GM18505 (cell line): ENCODE measurements around the gene FRMD4B.

ENCODE experiments used
- ATAC-seq: cut with Tn5 transposase; IDR thresholded peaks from one replicate; pipeline ENCODE4 v1.9.1; 2021; ENCODE audit not compliant: unreplicated experiment
- POLR2A ChIP-seq: IDR thresholded peaks from 4 replicates; pipeline ENCODE4 v1.6.1; 2011; ENCODE audit warnings: borderline replicate concordance; ENCODE audit not compliant: insufficient read depth, insufficient read length; ENCODE audit errors: extremely low read depth

The FRMD4B gene

DNA sequence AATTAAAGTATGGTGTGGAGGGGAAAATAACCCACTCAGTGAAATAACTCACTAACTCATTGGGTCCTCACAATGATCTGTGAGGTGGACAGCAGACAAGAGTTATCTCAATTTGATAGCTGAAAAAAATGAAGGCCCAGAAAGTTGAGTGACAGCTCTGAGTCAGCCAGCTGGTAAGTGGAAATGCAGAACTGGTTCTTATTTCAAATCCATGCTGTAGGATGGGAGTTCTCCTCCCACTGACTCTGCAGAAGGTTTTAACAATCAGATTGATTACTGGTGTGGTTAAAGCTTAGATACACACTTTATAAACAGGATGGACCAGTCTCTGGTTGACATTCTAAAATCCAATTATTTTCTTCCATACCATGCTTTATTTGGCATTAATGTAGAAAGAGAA is 176.5 kb downstream of the FRMD4B start:
- no peak for ATAC-seq
- no peak for TF ChIP-seq POLR2A

DNA sequence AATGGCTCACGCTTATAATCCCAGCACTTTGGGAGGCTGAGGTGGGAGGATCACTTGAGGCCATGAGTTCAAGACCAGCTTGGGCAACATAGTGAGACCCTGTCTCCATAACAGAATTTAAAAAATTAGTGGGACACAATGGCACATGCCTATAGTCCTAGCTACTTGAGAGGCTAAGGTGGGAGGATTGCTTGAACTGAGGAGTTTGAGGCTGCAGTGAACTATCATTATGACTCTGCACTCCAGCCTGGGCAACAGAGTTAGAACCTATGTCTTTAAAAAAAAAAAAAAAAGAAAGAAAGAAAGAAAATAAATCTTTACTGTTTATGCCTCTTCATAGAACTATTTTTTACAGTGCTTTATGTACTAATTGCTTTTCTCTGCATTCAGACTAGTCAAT is 178.9 kb downstream of the FRMD4B start:
- no peak for ATAC-seq
- no peak for TF ChIP-seq POLR2A

DNA sequence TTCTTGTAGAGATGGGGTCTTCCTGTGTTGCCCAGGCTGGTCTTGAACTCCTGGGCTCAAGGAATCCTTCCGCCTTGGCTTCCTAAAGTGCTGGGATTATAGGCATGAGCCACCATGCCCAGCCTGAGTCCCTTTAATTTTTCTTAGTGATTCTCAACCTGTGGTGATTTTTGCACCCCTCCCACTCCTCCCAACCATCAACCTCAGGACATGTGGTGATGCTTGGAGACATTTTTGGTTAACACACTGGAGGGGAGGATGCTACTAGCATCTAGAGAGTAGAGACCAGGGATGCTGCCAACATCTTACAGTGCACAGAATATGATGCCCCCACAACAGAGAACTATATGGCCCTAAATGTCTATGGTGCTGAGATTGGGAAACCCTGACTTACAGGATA is 180.5 kb downstream of the FRMD4B start:
- TF ChIP-seq POLR2A: no peak
- ATAC-seq: no peak

GRCh38 chr3:69204315-69204957 is 181.5 kb downstream of the FRMD4B start:
- ATAC-seq: peak; percentile 88
- no peak for TF ChIP-seq POLR2A

- TF ChIP-seq POLR2A: no peak
- ATAC-seq: peak; percentile 8
Observed at GRCh38 chr3:69203631-69204314, 182.1 kb downstream of the FRMD4B start.

DNA sequence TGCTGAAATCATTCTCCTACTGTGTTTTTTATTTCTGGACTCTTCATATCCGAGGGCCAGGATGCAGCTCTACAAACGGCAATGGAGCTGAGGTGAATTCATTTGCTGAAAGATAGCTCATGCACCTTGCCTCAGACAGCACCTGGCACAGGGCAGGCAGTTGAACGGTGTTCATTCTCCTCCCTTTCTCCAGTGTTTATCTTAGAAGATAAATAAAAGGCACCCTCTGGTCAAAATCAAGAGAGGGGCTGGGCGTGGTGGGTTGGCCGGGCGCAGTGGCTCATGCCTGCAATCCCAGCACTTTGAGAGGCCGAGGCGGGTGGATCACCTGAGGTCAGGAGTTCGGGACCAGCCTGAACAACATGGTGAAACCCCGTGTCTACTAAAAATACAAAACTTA is 184.2 kb downstream of the FRMD4B start:
- no peak for TF ChIP-seq POLR2A
- no peak for ATAC-seq

DNA sequence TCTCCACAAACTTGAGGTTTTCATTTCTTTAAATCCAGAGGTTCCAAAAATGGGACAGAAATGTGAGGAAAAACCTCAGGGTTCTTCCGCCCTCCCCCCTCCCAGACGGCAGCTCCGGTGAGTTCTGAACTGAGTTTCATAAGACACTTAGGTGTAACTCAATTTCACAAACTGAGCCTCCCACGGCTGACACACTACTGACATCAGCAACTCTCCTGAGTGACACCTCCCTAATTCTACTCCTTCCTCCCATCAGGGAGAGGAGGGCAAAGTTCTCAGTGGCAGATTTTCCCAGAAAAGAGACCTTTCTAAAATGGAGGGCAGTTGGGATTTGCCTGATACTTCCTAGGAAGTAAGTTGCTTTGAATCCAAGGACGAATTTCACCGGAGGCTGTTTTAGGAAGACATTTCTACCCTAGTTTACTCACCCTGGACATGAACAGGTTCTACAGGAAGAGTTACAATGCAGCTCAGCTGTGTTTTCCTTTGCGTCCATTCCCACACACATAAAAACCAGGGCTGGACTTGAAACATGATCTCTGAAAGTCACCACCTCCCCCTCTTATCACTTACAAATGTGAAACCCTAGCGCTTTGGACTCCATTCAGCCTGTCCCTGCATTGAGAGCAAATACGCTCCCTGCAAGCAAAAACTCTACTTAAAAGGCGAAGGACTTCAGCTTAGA is 185.4 kb downstream of the FRMD4B start:
- no peak for TF ChIP-seq POLR2A
- no peak for ATAC-seq

DNA sequence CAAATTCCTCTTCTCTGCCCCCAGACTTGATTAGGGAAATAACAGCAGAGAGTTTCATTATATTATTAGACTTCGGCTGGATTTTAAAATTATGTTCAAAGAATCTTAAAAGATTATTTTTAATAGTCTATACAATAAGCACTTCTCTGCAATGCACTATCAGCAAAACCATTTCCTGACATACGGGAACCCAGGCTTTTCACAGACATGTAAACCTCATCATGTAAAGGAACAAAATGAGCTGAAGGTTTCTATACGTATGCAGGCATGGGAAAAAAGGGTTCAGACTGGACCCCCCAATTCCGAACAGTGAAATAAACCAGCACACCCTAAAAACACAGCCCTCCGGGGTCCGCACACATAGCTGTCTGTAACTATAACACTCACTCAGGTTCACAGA is 185.9 kb downstream of the FRMD4B start:
- TF ChIP-seq POLR2A: no peak

DNA sequence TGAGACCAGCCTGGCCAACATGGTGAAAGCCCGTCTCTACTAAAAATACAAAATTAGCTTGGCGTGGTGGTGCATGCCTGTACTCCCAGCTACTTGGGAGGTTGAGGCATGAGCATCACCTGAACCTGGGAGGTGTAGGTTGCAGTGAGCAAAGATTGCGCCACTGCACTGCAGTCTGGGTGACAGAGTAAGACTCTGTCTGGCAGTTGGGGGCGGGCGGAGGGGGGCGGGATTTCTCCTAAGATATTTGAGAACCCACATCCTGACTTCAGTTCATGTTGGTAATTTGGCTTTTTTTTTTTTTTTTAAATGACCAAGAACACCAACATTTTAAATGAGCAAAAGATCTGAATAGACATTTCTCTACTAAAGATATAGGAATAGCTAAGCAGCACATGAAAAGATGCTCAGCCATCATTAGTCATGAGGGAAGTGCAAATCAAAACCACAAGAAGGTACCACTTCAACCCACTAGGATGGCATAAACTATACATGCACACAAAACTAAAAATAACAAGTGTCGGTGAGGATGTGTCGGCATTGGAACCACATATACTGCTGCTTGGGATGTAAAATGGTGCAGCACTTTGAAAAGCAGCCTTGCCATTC is 187.9 kb downstream of the FRMD4B start:
- no peak for ATAC-seq
- TF ChIP-seq POLR2A: no peak

More for the DNA sequence above, 185.9 kb downstream of the FRMD4B start:
- no peak for ATAC-seq

DNA sequence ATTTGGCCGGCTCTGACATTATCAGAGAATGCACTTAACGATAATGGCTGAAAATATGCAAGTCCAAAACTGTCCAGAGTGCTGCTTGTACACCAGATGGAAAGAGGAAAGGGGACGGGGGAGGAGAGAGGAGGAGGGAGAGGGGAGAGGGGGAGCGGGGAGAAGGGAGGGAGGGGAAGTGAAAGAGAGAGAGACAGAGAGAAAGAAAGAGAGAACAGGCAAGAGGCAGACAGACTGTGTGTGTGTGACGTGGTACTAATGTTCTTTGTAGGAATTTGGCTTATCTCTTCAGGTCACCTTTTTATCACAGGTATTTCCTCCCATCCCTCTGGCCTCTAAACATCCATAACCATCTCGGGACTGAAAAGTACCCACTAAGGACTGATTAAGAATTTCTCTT is 188.4 kb downstream of the FRMD4B start:
- ATAC-seq: no peak
- TF ChIP-seq POLR2A: no peak

GRCh38 chr3:69196876-69197275 is 189.0 kb downstream of the FRMD4B start:
- no peak for TF ChIP-seq POLR2A
- ATAC-seq: no peak

- TF ChIP-seq POLR2A: no peak
Observed at GRCh38 chr3:69194431-69195165, 191.3 kb downstream of the FRMD4B start.

DNA sequence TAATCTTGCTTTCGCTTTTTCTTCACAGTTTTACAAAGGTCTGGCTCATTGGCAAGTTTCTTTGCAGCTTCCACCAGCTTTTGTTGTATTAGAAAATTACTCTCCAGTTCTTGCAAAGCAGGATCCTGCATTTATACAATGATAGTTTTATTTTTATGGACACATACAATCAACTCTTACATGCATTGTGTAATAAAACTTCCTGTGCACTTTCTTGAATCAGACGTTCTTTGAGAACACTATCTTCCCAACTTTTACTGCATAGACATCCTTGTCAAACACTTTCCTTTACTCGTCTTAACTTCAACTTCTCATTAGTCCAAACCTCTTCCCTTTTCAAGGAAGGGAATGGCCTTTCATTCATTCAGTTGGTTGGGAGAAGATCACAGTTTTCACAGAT is 192.1 kb downstream of the FRMD4B start:
- TF ChIP-seq POLR2A: no peak
- ATAC-seq: no peak

More at GRCh38 chr3:69194431-69195165, 191.3 kb downstream of the FRMD4B start:
- no peak for ATAC-seq
